T1000 (cell line): ENCODE results near the gene YEATS4.

Source experiments
- DNase-seq: peaks from one replicate; lab custom pipeline; 2025; ENCODE audit warnings: mixed read lengths; lab: John Stamatoyannopoulos, UW

YEATS4 gene

DNA sequence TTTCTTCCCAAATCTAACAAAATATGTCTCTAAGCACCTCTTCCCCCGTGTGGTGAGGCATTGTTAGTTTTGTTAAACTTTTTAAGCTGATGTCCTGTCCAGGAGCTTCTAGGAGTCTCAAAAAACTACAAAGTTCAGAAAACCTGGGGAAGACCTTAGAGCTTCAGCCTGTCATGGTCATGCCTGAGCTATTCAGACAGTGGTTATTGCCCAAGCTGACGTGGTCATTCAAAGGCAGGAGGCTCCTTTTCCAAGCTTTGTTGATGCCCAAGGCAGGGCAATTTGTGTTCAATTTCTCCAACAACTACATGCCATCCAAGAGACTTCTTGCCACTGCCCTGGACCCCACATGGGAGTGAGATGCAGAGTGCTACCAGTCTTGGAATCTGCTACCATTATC is 17.1 kb upstream of the YEATS4 start:
- DNase-seq, result no peak

DNA sequence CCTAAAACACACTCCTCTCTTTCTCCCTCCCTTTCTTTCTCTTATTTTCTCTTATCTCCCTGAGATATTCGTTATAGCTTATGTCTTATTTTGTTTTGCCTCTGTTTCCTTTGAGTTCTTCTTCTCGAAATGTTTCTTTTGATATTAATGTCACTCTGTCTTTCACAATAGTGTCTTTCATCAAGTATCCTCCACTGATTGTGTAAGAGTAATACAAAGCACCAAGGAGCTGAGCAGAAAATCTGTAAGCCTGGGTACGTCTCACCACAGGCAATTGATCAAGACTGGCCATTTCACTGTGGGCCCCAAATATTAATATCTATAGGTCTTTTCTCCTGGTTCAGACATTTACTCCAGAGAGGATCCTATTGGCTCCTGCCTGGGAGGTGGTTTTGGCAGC is 16.2 kb upstream of the YEATS4 start:
- no peak for DNase-seq

DNA sequence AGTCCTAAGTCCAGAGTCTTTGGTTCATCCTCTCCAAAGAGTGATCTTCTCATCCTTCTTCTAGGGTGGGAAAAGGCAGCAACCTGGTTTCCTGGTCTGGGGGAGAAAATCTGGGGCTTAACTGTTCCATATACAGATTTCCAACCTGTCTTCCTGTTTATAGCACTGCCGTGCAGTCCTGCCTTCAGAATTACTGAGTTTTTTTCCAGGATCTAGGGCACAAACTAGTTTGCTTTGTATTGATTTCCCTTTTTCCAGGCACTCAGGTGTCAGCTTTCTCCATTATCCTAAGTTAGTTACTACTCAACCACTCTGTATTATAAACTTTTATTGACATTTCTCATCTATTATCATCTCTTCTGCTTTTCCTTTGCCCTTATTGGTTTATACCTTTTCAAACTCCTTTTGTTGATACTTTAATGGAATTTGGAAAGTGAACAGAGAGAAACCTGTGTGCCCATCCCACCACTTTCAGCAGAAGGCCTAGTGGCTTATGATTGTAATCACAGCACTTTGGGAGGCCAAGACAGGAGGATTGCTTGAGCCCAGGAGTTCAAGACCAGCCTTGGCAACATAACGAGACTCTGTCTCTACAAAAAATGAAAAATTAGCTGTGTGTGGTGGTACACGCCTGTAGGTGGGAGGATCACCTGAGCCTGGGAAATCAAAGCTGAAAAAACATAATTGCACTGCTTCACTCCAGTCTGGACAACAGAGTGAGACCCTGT is 15.5 kb upstream of the YEATS4 start:
- DNase-seq, result no peak

DNA sequence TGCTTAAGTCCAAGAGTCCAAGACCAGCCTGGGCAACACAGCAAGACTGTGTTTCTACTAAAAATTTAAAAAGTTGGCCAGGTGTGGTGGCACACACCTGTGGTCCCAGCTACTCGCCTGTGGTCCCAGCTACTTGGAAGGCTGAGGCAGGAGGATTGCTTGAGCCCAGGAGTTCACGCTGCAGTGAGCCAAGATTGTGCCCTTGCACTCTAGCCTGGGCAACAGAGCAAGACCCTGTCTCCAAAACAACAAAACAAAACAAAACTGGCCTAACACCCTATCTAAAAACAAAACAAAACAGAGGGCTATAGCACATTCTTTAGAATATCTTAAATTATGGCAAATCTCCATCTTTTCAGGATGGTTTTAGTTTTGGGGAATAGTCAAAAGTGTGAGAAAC is 14.5 kb upstream of the YEATS4 start:
- no peak for DNase-seq

DNA sequence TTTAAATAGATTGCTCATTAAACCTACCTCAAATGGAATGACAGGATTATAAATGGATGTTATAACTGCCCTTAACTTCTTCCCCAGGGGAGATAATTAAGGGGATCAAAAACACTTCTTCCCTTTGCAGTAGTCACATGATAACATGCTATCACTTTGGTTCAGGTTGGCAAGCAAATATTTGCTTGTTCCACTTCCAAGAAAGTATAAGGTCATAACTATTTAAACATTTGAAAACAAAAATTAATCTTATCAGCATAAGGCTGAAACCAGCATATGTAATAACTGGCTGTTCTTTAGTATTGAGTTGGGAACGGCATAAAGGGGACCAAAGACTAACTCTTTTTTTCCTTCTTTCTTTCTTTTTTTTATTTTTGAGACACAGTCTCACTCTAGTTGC is 13.8 kb upstream of the YEATS4 start:
- no peak for DNase-seq

DNA sequence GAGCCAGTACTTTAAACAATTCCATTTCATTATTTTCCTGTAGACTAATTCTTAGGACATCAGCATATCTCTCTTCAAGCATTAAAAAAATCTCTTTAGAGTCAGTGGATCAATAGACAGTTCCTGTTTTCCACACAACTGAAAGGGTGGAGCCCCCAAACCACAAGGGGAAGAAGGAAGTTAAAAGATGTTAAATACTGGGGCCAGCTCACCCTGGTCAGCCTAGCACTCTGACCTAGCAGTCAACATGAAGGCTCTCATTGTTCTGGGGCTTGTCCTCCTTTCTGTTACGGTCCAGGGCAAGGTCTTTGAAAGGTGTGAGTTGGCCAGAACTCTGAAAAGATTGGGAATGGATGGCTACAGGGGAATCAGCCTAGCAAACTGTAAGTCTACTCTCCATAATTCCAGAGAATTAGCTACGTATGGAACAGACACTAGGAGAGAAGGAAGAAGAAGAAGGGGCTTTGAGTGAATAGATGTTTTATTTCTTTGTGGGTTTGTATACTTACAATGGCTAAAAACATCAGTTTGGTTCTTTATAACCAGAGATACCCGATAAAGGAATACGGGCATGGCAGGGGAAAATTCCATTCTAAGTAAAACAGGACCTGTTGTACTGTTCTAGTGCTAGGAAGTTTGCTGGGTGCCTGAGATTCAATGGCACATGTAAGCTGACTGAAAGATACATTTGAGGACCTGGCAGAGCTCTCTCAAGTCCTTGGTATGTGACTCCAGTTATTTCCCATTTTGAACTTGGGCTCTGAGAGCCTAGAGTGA is 11.2 kb upstream of the YEATS4 start, which contains the start of gene LYZ:
Gene LYZ (plus strand): TSS at position 220 of the 777 bp plus-strand sequence. CDS start 28 bp downstream, at position 248.
- DNase-seq, result no peak

DNA sequence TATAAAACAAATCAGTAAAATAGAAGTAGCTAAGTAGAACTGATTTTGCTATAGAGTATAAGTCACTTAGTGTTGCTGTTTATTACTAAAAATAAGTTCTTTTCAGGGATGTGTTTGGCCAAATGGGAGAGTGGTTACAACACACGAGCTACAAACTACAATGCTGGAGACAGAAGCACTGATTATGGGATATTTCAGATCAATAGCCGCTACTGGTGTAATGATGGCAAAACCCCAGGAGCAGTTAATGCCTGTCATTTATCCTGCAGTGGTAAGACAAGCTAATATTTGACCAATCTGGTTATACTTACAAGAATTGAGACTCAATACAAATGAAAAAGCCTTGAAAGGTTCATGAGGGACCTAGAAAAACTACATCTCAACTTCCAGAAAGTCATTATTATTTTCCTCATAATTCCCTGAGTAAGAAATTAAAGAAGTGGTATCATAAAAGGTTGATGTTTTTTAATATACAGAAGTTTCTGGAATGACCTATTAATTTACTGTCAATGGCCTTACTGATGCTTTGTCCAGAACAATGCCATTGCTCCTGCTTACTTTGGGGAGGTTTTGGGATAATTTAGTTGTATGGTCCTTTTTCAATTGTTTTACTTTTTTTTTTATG is 9.4 kb upstream of the YEATS4 start:
- DNase-seq, result no peak

DNA sequence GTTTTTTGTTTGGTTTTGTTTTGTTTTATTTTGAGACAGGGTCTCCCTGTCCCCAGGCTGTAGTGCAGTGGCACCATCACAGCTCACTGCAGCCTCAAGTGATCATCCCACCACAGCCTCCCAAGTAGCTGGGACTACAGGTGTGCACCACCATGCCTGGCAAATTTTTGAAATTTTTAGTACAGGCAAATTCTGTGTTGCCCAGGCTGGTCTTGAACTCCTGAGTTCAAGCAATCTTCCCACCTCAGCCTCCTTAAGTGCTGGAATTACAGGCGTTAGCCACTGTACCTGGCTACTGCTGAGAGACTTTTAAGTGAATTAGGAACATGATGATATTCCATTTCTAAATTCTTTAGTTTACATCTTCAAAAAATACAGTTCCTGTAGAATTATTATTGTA is 8.8 kb upstream of the YEATS4 start:
- DNase-seq, result no peak

DNA sequence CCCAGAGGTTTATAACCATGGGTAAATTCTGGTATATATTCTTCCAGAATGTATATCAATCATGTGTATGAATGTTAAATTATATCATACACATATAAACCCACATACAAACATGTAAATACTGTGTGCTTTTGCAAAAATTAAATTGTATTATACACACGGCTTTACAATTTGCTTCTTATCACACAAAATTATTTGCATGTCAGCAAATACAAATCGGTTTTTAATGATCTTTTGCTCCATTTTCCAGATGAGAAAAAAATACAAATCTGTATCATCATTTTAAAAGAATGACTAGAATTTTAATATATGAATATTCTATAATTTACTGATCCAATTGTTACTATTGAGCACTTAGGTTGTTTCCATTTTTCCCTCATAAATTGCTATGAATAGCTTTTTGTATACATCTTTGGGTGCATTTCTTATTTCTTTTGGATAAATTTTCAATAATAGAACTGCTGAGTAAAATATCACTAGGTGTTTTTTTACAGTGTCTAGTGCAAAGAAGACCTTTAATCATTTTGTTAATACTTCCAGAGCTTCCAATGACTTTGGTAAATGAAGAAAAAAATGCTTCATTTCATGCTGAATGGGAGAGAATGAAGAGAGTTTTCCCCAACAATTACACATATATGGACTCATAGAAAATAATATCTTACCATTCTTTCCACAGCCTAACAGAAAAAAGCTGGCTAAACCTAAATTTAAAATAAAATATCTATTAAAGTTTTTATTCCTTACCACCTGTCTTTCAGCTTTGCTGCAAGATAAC is 7.9 kb upstream of the YEATS4 start:
- DNase-seq, result no peak

DNA sequence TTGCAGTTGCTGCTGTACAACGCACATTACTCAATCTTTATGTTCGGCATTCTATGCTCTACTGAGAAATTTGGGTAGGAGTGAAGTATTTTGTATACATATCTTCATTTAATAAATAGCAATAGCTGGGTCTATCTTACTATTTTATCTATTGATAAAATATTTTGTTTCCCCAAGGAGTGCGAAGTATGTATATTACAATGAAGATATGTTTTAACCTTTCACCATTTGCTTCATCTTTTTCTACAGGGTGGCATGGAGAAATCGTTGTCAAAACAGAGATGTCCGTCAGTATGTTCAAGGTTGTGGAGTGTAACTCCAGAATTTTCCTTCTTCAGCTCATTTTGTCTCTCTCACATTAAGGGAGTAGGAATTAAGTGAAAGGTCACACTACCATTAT is 6.6 kb upstream of the YEATS4 start:
- DNase-seq, result no peak

DNA sequence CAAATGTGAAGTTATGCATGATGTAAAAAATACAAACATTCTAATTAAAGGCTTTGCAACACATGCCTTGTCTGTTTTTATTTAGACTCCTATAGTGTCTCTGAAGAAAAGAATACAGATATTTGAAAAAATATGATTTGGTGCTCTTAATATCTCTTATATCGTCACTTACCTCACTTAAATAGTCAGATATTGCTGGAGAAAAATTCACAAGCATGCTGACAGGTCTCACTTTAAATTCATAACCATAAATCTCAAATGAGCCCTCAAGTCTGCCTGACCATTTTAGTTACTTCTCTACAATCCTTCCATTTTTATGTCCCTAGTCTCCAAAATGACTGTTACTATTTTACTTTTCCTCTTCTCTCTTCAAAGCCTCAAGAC is 5.4 kb upstream of the YEATS4 start:
- DNase-seq, result no peak

DNA sequence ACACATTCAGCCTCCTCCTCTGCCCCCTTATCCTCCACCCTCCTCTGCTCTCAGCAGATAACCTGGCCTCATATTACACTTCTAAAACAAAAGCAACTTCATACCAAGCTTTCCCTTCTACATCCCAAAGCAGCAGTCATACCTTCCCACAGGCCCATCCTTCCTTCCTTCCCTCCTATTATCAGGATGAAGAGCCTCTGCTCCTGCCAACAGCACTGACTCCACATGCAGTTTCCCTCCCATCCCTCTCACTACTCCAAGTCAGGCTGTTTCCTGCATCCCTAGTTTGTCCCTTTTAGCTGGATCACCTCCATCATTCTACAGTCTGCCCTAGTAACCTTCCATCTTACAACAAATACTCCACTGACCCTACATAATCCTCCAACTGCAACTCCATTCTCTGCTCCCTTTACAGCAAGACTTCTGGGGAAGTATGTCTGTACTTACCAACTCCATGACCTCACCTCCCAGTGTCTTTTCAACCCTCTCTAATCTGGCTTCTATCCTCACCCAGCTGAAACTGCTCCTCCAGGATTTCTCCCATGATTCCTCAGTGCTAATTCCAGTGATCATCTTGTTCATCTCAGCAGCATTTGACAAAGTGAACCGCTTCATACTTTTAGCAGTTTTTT is 4.9 kb upstream of the YEATS4 start:
- DNase-seq, result no peak

DNA sequence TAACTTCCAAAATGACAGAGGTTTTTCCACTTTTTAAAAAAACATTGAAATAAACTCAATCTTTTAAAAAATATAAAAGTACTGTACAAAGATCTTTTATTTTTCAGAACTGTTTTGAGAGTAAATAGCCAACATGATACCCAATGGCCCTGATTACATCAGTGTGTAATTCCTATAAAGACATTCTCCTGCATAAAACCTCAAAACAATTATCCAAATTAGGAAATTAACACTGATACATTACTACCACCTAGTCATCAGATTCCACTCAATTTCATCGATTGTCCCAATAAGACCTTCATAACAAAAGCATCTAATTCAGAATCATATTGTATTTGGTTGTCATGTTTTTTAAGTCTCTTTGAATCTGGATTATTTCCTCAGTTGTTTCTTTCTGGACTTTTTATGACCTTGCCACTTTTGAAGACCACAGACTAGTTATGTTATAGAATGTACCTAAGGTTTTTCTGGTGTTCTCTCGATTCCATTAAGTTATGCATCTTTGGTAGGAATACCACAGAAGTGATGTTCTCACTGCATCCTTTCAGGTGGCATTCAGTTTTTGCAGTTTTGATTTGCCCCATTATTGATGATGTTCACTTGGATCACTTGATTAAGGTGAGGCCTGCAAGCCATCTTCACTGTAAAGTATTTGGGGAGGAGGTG is 4.0 kb upstream of the YEATS4 start:
- DNase-seq, result no peak

DNA sequence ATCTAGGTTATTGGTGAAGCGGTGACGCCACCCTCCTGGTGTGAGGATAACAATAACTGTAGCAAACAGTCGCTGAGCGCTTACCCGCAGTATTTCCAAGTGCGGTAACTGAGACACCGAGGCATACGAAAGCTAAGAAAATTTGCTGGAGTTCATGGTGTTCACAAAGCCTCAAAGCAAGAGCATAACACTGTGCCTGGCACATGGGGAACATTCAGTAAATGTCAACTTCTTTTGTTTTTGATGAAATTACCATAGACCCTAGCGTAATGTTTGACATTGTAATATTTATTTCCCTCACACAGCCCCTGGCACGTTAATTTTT is 767 bp downstream of the YEATS4 start:
- no peak for DNase-seq

DNA sequence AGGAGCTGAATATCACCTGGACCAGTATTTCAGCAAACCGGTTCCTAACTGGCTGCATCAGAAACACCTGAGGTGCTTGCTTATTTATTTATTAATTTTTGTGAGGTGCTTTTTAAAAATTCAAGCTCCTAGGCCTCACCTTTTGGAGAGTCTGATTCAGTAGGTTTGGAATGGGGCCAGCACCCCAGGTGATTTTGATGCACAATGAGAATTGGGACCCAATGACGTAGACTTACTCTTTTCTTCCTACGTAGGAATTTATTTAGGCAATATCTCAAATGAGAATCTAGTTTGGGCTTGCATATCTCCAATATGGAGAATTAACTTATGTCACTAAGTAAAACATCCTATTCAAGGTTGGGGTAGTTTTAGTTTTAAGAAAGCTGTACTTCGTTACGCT is 7.3 kb downstream of the YEATS4 start:
- no peak for DNase-seq

DNA sequence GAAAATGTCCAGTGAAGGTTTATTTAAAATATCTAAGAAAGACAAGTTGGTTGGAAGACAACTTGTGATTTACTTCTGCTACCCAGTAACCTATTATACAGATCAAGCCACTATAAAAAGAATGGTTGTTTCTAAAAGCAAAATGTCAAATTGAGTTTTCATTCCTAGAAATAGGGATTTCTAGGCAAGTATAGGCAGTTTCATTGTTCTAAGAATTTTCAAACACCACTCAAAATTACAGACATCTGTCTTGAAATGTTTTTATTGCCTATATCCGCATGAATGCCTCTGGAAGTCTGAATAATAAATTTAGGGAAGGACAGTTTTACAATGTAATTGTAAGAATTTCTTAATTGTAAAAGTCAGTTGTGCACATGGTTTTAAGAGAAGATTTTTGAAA is 8.6 kb downstream of the YEATS4 start:
- DNase-seq, result no peak

DNA sequence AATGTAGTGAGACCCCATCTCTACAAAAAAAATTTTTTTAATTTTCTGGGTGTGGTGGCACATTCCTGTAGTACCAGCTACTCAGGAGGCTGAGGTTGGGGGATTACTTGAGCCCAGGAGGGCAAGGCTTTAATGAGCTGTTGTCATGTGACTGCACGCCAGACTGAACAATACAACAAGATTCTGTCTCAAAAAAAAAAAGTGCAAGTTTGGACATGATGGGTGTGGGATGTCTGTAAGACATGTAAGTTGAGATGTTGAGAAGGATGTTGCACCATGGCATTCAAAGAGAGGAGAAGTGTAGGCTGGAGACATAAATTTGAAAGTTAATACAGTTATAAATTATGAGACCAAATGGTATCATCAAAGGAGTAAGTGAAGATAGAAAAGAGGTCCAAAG is 23.5 kb downstream of the YEATS4 start:
- DNase-seq, result no peak

DNA sequence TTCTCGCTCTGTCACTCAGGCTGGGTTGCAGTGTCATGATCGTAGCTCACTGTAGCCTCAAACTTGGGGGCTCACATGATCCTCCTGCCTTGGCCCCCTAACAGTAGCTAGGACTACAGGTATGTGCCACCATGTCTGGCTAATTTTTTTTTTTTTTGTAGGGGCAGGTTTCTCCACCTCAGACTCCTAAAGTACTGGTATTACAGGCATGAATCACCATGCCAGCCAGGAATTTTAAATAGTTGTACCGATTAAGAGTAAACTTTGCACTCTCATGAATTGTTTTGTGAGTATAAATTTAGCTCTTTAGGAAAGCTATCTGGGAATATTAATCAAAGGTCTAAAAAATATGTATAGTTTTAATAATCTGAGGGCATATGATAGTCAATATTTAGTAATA is 25.5 kb downstream of the YEATS4 start:
- no peak for DNase-seq

DNA sequence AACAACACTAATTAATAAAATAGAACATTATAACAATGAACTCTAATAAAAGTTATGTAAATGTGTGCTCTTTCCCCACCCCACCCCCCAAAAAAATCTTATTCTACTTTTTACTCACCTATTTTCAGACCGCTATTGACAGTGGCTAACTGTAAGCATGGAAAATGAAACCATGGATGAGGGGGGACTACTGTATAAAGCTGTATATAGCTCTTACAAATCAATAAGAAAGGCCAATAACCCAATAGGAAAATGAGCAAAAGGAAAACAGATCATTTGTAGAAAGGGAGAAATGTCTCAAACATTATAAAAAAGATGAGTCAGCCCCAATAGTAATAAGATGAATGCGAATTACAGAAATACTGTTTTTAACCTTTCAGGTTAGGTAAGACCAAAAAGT is 27.4 kb downstream of the YEATS4 start:
- no peak for DNase-seq

DNA sequence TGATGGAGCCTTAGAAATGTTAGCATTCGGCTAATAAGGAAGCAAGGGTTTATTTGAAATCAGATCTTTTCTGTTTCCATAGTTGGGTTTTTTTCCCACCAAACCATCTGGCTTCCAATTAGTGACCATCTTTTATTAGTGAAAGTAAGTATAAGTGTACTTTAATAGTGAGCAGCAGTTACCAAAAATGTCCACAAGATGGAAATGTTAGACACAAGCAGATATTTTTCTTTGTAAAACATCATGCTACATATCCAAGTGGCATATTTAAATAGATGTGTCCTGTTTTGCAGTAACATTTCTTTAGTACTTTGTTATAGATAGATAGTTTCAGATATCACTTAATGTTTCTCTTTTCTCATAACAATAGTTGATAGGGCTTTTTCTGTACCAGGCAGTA is 28.8 kb downstream of the YEATS4 start:
- no peak for DNase-seq

DNA sequence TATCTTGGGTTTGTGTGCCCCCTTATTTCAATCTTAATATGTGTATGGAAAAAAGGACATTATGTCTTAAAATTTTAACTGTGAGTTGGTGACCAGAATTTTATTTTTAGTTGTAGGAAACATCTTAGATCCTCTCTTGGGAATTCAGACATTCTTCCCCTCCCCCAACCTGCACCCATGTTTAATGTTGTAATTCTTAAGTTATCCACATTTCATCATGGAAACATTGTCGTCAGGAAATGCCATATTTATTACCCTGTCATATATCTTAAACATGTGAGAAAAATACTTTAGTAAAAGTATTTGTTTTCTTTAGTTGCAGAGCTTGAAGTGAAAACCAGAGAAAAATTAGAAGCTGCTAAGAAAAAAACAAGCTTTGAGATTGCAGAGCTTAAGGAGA is 30.3 kb downstream of the YEATS4 start:
- DNase-seq, result no peak
